Fibroblast of lung (primary cell): ENCODE measurements around the gene HOXB6. TPM values are rescaled to one million over a fixed set of nuclear protein-coding genes. Genes with fewer than 3 reads are reported as not detected.
A peak's percentile ranks its signal among the peaks of the same experiment; 100 is the strongest.

Experiments used
- DNase-seq, 2 donors: peaks; one replicate each; pipeline versions ENCODE4 v3.0.0 to v3.0.0-alpha.2; 2010; ENCODE audit warnings: low read depth in 2 of 2
- H2AFZ ChIP-seq: 2 replicates; pipeline ENCODE4 v1.5.1; 2012; ENCODE audit warnings: low read length, control low read depth, inconsistent platforms
- H3K27ac ChIP-seq: 2 replicates; pipeline ENCODE4 v1.5.1; 2011; ENCODE audit warnings: low read length, control low read depth; ENCODE audit not compliant: insufficient read depth
- H3K27me3 ChIP-seq: 2 replicates; pipeline ENCODE4 v1.5.1; 2011; ENCODE audit warnings: mild to moderate bottlenecking, low read length; ENCODE audit not compliant: control insufficient read depth, insufficient read depth
- H3K36me3 ChIP-seq: 2 replicates; pipeline ENCODE4 v1.5.1; 2011; ENCODE audit warnings: low read length; ENCODE audit not compliant: control insufficient read depth, insufficient read depth
- H3K4me1 ChIP-seq: 2 replicates; pipeline ENCODE4 v1.5.1; 2011; ENCODE audit warnings: low read length; ENCODE audit not compliant: control insufficient read depth, insufficient read depth; ENCODE audit errors: extremely low read depth
- H3K4me2 ChIP-seq: 2 replicates; pipeline ENCODE4 v1.5.1; 2011; ENCODE audit warnings: low read length, control low read depth; ENCODE audit not compliant: insufficient read depth; ENCODE audit errors: extremely low read depth
- H3K4me3 ChIP-seq, 4 experiments: fragments of 200-600 bp in 1 of 4; sonication (generic) in 1 of 4; replicated peaks in 1 of 4; 2 replicates each; pipeline ENCODE4 v1.5.1; 2011 to 2016; ENCODE audit warnings: low read length in 4 of 4, low read depth in 3 of 4, mild to moderate bottlenecking in 3 of 4, control low read depth in 2 of 4, inconsistent platforms in 1 of 4, mixed read lengths in 1 of 4; ENCODE audit not compliant: insufficient read depth in 1 of 4; ENCODE audit errors: control extremely low read depth in 1 of 4
- H3K79me2 ChIP-seq: 2 replicates; pipeline ENCODE4 v1.5.1; 2012; ENCODE audit warnings: mild to moderate bottlenecking, low read length, inconsistent platforms; ENCODE audit not compliant: control insufficient read depth, insufficient read depth
- H3K9ac ChIP-seq: 2 replicates; pipeline ENCODE4 v1.5.1; 2011; ENCODE audit warnings: mild to moderate bottlenecking, low read length, control low read depth; ENCODE audit not compliant: insufficient read depth
- H3K9me3 ChIP-seq: 2 replicates; pipeline ENCODE4 v1.5.1; 2012; ENCODE audit warnings: low read depth, low read length; ENCODE audit not compliant: control insufficient read depth, insufficient read depth
- H4K20me1 ChIP-seq: 2 replicates; pipeline ENCODE4 v1.5.1; 2011; ENCODE audit warnings: low read length; ENCODE audit not compliant: control insufficient read depth, insufficient read depth; ENCODE audit errors: extremely low read depth
- CTCF ChIP-seq, 2 donors: IDR thresholded peaks in 1 of 2; conservative IDR thresholded peaks in 1 of 2; 1 replicate in 1 of 2; 2 replicates in 1 of 2; pipeline ENCODE4 v1.5.1; 2011 to 2012; ENCODE audit warnings: low read length in 2 of 2, control low read depth in 1 of 2, inconsistent platforms in 1 of 2, low read depth in 1 of 2, mild to moderate bottlenecking in 1 of 2
- EZH2 ChIP-seq: IDR thresholded peaks from 2 replicates; pipeline ENCODE4 v1.5.1; 2012; ENCODE audit warnings: low read length, control low read depth, mild to moderate bottlenecking; ENCODE audit errors: missing control alignments
- polyA plus RNA-seq, 2 donors: library from polyadenylated mRNA; depleted of rRNA in 1 of 2; stranded (reverse) in 1 of 2; unstranded in 1 of 2; fragments of >200 nt; gene quantifications; 2 replicates each; pipeline ENCODE4 v1.2.1, GENCODE V29; 2011 to 2012; ENCODE audit warnings: missing spikeins in 1 of 2
- total RNA-seq: library from RNA; depleted of rRNA; stranded (reverse); fragments of >200 nt; gene quantifications from 2 replicates; pipeline ENCODE4 v1.2.1, GENCODE V29; 2014

HOXB6 gene
- total and polyA plus RNA-seq, 2 donors (not counting 1 experiment from before 2014, with no cell fraction given) = 16.2 to 28.9 TPM

GRCh38 chr17:48568499-48569239 is 36.1 kb downstream of the HOXB6 start:
- Histone ChIP-seq H3K9ac (peak overlapping the region; percentile 13), H3K36me3 (peaks cover 10% of the 10 kb centered on the region), H3K79me2 (peaks cover 99% of the 10 kb centered on the region), H3K9me3 (no peaks in the 10 kb centered on the region), H3K4me2 (peak overlapping the region; percentile 90), H4K20me1 (no peaks in the 10 kb centered on the region), H2AFZ (no peak overlapping the region), H3K4me3 (peak overlapping the region; percentile 47 to 98 (median 64)), H3K4me1 (peaks cover 39% of the 10 kb centered on the region), H3K27ac (peak overlapping the region; percentile 98), H3K27me3 (no peaks in the 10 kb centered on the region)
- peak; percentile 67 to 93 for DNase-seq
- TF ChIP-seq EZH2 (no peak), CTCF (conservative IDR thresholded peaks at IDR 0.05 in 1 of 2, IDR thresholded peaks at IDR 0.05 in 1 of 2; ENCODE audit: low read depth in 1 of 2, low read length in 2 of 2) (no peak)

GRCh38 chr17:48567646-48568354 is 37.0 kb downstream of the HOXB6 start:
- DNase-seq = no peak
- Histone ChIP-seq H3K36me3 (peaks cover 10% of the 10 kb centered on the region), H4K20me1 (no peaks in the 10 kb centered on the region)

More at GRCh38 chr17:48567646-48568354, 37.0 kb downstream of the HOXB6 start:
- peaks cover 99% of the 10 kb centered on the region for H3K79me2 ChIP-seq
- H3K9me3 ChIP-seq = no peaks in the 10 kb centered on the region
- peaks cover 40% of the 10 kb centered on the region for H3K4me1 ChIP-seq
- no peak overlapping the region for H3K9ac ChIP-seq
- no peaks in the 10 kb centered on the region for H3K27me3 ChIP-seq
- H3K4me2 ChIP-seq = peak overlapping the region; percentile 90
- peak overlapping the region; percentile 98 for H3K27ac ChIP-seq
- H2AFZ ChIP-seq = no peak overlapping the region
- peak overlapping the region; percentile 28 to 98 (median 62) for H3K4me3 ChIP-seq
- TF ChIP-seq EZH2 (no peak), CTCF (conservative IDR thresholded peaks at IDR 0.05 in 1 of 2, IDR thresholded peaks at IDR 0.05 in 1 of 2; ENCODE audit: low read depth in 1 of 2, low read length in 2 of 2) (no peak)
